Kidney (tissue), 14 donors: ENCODE results near the gene ADARB2. TPM values are rescaled to one million over a fixed set of nuclear protein-coding genes. Genes with fewer than 3 reads are reported as not detected.

Source experiments
- DNase-seq, 5 donors: peaks; one replicate each; pipeline ENCODE4 v3.0.0-alpha.2; 2013 to 2020
- FAIRE-seq: peaks from 2 replicates; lab custom pipeline; 2012; peaks lifted over from hg19 to GRCh38; lab: Jason Lieb, UNC
- H3K27ac ChIP-seq, 2 donors: one replicate each; pipeline ENCODE4 v1.7.0; 2013; ENCODE audit warnings: low read depth in 2 of 2, low read length in 2 of 2, inconsistent platforms in 1 of 2
- H3K27me3 ChIP-seq: one replicate; pipeline ENCODE4 v1.7.1; 2013; ENCODE audit warnings: low read length, inconsistent platforms; ENCODE audit not compliant: control insufficient read depth, insufficient read depth
- H3K36me3 ChIP-seq, 3 donors: one replicate each; pipeline versions ENCODE4 v1.7.0 to v1.7.1; 2013; ENCODE audit warnings: low read length in 3 of 3, control low read depth in 1 of 3, inconsistent platforms in 1 of 3; ENCODE audit not compliant: insufficient read depth in 3 of 3, control insufficient read depth in 2 of 3
- H3K4me1 ChIP-seq, 3 donors: one replicate each; pipeline versions ENCODE4 v1.7.0 to v1.7.1; 2013; ENCODE audit warnings: low read length in 3 of 3, inconsistent platforms in 1 of 3, low read depth in 1 of 3; ENCODE audit not compliant: control insufficient read depth in 2 of 3, insufficient read depth in 2 of 3
- H3K4me3 ChIP-seq, 3 donors: one replicate each; pipeline versions ENCODE4 v1.7.0 to v1.8.1; 2013; ENCODE audit warnings: low read length in 3 of 3, control low read depth in 1 of 3, inconsistent platforms in 1 of 3
- H3K9ac ChIP-seq, 3 donors: one replicate each; pipeline versions ENCODE4 v1.7.0 to v1.7.1; 2013; ENCODE audit warnings: low read length in 3 of 3, control low read depth in 1 of 3, inconsistent platforms in 1 of 3
- H3K9me3 ChIP-seq, 3 donors: one replicate each; pipeline versions ENCODE4 v1.7.0 to v1.7.1; 2013; ENCODE audit warnings: low read length in 3 of 3, control low read depth in 1 of 3, inconsistent platforms in 1 of 3; ENCODE audit not compliant: control insufficient read depth in 2 of 3, insufficient read depth in 1 of 3
- intact Hi-C: fragments of 100-400 bp; cut with DNase I; formaldehyde crosslinking; loops from one replicate; pipeline ENCODE4 v1.11.1; 2022
- polyA plus RNA-seq: library from polyadenylated mRNA; stranded (reverse); fragments of 350-450 nt; fragmentation: Illumina TruSeq; extraction: RNeasy Lipid Tissue Mini Kit (QIAGEN cat#74804); gene quantifications from one replicate; pipeline ENCODE4 v1.2.3, GENCODE V29; 2014; ENCODE audit warnings: low read depth, low replicate concordance; ENCODE audit not compliant: insufficient read depth
- total RNA-seq: library from RNA; stranded (reverse); fragmentation: NEBNext Ultra II Directional; extraction: Animal tissue kit (Norgen Biotek cat#: 25700); gene quantifications from one replicate; pipeline ENCODE4 v1.2.1, GENCODE V29; 2021
- TF ChIP-seq, protein P1 (sequence below): IDR thresholded peaks from 3 replicates; pipeline ENCODE4 v1.5.1; 2012; ENCODE audit warnings: mild to moderate bottlenecking, moderate library complexity, borderline replicate concordance; ENCODE audit not compliant: insufficient read depth; ENCODE audit errors: extremely low read depth
- donor health status: control.
- donor health status: control.
- donor health status: control.
- donor health status: control.
- donor health status: control.
- donor health status: DM: yes; HTN: yes; CAD: no.
- donor health status: Normal renal cell carcinoma (clear cell type).

Gene ADARB2
- total and polyA plus RNA-seq, 2 donors from 2014 or later, result 1.0 to 1.3 TPM

DNA sequence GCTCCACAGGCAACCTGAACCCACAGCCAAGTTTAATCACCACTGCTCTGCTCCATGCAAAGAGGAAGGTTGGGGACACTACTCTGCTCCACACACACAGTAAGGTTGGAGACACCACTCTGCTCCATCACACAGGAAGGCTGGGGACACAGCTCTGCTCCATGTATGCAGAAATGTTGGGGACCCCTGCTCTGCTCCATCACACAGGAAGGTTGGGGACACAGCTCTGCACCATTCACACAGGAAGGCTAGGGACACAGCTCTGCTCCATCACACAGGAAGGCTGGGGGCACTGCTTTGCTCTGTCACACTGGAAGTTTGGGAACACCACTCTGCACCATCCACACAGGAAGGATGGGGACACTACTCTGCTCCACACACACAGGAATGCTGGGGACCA, 14.8 kb upstream of the ADARB2 start:
- Histone ChIP-seq H3K4me3 (no peak overlapping the region), H3K9ac (no peak overlapping the region), H3K27ac (no peak overlapping the region), H3K36me3 (no peaks in the 10 kb centered on the region), H3K4me1 (no peaks in the 10 kb centered on the region), H3K27me3 (no peaks in the 10 kb centered on the region), H3K9me3 (peaks cover 0 to 15% (median 14%) of the 10 kb centered on the region in 3 donors)
- intact Hi-C loops, result no loop called here
- DNase-seq, result no peak
- FAIRE-seq, result no peak
- TF ChIP-seq, protein P1, sequence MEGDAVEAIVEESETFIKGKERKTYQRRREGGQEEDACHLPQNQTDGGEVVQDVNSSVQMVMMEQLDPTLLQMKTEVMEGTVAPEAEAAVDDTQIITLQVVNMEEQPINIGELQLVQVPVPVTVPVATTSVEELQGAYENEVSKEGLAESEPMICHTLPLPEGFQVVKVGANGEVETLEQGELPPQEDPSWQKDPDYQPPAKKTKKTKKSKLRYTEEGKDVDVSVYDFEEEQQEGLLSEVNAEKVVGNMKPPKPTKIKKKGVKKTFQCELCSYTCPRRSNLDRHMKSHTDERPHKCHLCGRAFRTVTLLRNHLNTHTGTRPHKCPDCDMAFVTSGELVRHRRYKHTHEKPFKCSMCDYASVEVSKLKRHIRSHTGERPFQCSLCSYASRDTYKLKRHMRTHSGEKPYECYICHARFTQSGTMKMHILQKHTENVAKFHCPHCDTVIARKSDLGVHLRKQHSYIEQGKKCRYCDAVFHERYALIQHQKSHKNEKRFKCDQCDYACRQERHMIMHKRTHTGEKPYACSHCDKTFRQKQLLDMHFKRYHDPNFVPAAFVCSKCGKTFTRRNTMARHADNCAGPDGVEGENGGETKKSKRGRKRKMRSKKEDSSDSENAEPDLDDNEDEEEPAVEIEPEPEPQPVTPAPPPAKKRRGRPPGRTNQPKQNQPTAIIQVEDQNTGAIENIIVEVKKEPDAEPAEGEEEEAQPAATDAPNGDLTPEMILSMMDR, result no peak

DNA sequence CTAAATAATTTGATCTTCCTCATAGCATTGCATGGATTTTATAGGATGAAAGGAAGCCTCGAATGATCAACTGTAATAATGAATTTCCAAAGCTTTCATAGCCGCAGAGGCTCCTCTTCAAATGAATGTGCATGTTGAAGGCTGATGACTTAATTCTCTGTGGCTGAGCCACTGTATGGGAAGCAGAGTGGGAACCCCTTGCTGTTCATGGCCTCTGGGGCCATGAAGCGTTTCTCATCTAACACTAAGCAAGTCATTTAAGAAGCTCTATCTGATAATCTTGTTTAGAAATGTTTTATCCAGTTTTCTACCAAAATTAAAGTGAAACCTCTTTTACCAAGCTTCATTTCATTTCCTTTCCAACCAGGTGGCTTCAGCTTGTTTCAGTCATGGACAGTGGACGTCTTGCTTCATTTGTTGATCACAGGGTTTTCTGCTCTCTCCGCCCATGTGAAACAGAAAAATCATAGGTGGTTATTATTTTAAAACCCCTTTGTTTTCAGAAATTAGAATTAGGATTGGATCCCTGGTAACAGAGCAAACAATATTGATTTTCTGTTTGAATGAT, 10.3 kb upstream of the ADARB2 start:
- H3K4me3 ChIP-seq, result no peak overlapping the region
- H3K4me1 ChIP-seq, result no peaks in the 10 kb centered on the region
- no peak for FAIRE-seq
- peaks cover 0 to 18% (median 14%) of the 10 kb centered on the region in 3 donors for H3K9me3 ChIP-seq
- no peaks in the 10 kb centered on the region for H3K27me3 ChIP-seq
- no peak overlapping the region for H3K9ac ChIP-seq
- TF ChIP-seq, protein P1, result no peak
- H3K36me3 ChIP-seq, result no peaks in the 10 kb centered on the region
- no peak overlapping the region for H3K27ac ChIP-seq
- intact Hi-C loops, result no loop called here
- no peak for DNase-seq

DNA sequence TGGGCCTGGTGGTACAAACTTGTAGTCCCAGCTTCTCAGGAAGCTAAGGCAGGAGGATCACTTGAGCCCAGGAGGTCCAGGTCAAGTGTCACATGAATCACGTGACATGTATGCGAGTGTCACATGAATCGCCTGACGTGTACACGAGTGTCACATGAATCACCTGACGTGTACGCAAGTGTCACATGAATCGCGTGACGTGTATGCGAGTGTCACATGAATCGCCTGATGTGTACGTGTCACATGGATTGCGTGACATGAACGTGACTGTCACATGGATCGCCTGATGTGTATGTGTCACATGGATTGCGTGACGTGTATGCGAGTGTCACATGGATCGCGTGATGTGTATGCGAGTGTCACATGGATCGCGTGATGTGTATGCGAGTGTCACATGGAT, 9.5 kb upstream of the ADARB2 start:
- H3K9ac ChIP-seq, result no peak overlapping the region
- intact Hi-C loops, result no loop called here
- H3K9me3 ChIP-seq, result peaks cover 0 to 18% (median 14%) of the 10 kb centered on the region in 3 donors
- no peaks in the 10 kb centered on the region for H3K36me3 ChIP-seq
- H3K27ac ChIP-seq, result no peak overlapping the region
- no peaks in the 10 kb centered on the region for H3K4me1 ChIP-seq
- no peak overlapping the region for H3K4me3 ChIP-seq
- no peaks in the 10 kb centered on the region for H3K27me3 ChIP-seq
- FAIRE-seq (no peak), DNase-seq (no peak)
- TF ChIP-seq, protein P1, result no peak
